Loucy (cell line): Measurements from ENCODE around the gene MLYCD.

Experiments
- H2AFZ ChIP-seq: fragments of 200-600 bp; sonication (generic); 2 replicates; pipeline ENCODE4 v1.6.0; 2016; ENCODE audit warnings: antibody characterized with exemption, mild to moderate bottlenecking, low read length, moderate library complexity
- H3F3A ChIP-seq: fragments of 200-600 bp; 2 replicates; pipeline ENCODE4 v1.6.0; 2016; ENCODE audit warnings: antibody characterized with exemption, low read depth, mild to moderate bottlenecking
- H3K27me3 ChIP-seq: fragments of 200-600 bp; sonication (generic); 2 replicates; pipeline ENCODE4 v1.6.1; 2014; ENCODE audit warnings: low read length, mild to moderate bottlenecking; ENCODE audit not compliant: insufficient read depth, poor library complexity, severe bottlenecking
- H3K36me3 ChIP-seq: fragments of 200-600 bp; sonication (generic); 2 replicates; pipeline ENCODE4 v1.6.1; 2016; ENCODE audit warnings: low read length; ENCODE audit not compliant: insufficient read depth
- H3K4me1 ChIP-seq: fragments of 200-600 bp; sonication (generic); 2 replicates; pipeline ENCODE4 v1.5.1; 2014; ENCODE audit warnings: low read length, mild to moderate bottlenecking; ENCODE audit not compliant: insufficient read depth, poor library complexity, severe bottlenecking
- H3K4me2 ChIP-seq: fragments of 200-600 bp; sonication (generic); 2 replicates; pipeline ENCODE4 v1.6.0; 2014; ENCODE audit warnings: antibody characterized with exemption, low read length, low read depth, mild to moderate bottlenecking; ENCODE audit not compliant: poor library complexity, severe bottlenecking
- H3K4me3 ChIP-seq: fragments of 200-600 bp; sonication (generic); 2 replicates; pipeline ENCODE4 v1.5.1; 2014; ENCODE audit warnings: low read length, mild to moderate bottlenecking, mixed read lengths; ENCODE audit not compliant: poor library complexity, severe bottlenecking
- H3K79me2 ChIP-seq: fragments of 200-600 bp; sonication (generic); 2 replicates; pipeline ENCODE4 v1.6.1; 2014; ENCODE audit warnings: low read length; ENCODE audit not compliant: insufficient read depth
- H3K9ac ChIP-seq: fragments of 200-600 bp; sonication (generic); 2 replicates; pipeline ENCODE4 v1.6.0; 2014; ENCODE audit warnings: mild to moderate bottlenecking, low read depth, low read length, moderate library complexity; ENCODE audit not compliant: poor library complexity, severe bottlenecking
- H3K9me2 ChIP-seq: fragments of 200-600 bp; sonication (generic); replicated peaks from 2 replicates; pipeline ENCODE4 v1.6.1; 2016; ENCODE audit warnings: low read depth, low read length, mixed read lengths
- H3K9me3 ChIP-seq: fragments of 200-600 bp; sonication (generic); 2 replicates; pipeline ENCODE4 v1.6.1; 2014; ENCODE audit warnings: mild to moderate bottlenecking, antibody characterized with exemption, low read length, low read depth; ENCODE audit not compliant: insufficient read depth
- H4K20me1 ChIP-seq: fragments of 200-600 bp; sonication (generic); 2 replicates; pipeline ENCODE4 v1.6.0; 2014; ENCODE audit warnings: antibody characterized with exemption, low read length, mild to moderate bottlenecking; ENCODE audit not compliant: insufficient read depth, poor library complexity, severe bottlenecking
- CTCF ChIP-seq: fragments of 200-600 bp; sonication (generic); conservative IDR thresholded peaks from 2 replicates; pipeline ENCODE4 v1.5.1; 2014; ENCODE audit warnings: mild to moderate bottlenecking, antibody characterized with exemption, low read length
- EZH2phosphoT487 ChIP-seq: fragments of 200-600 bp; IDR thresholded peaks from 2 replicates; pipeline ENCODE4 v1.6.1; 2018; ENCODE audit warnings: antibody characterized with exemption, mild to moderate bottlenecking, moderate library complexity, borderline replicate concordance

Gene MLYCD

GRCh38 chr16:83854420-83854819, 44.5 kb upstream of the MLYCD start:
- Histone ChIP-seq H3K27me3 (no peaks in the 10 kb centered on the region), H3K4me1 (no peaks in the 10 kb centered on the region), H4K20me1 (no peaks in the 10 kb centered on the region), H3K9me3 (no peaks in the 10 kb centered on the region), H3K4me3 (no peak overlapping the region), H3K9me2 (no peaks in the 10 kb centered on the region), H3F3A (no peaks in the 10 kb centered on the region), H2AFZ (no peak overlapping the region), H3K36me3 (no peaks in the 10 kb centered on the region), H3K79me2 (no peaks in the 10 kb centered on the region), H3K4me2 (no peak overlapping the region), H3K9ac (no peak overlapping the region)
- TF ChIP-seq EZH2phosphoT487 (no peak), CTCF (no peak)

- Histone ChIP-seq H3K79me2 (no peaks in the 10 kb centered on the region), H3K27me3 (no peaks in the 10 kb centered on the region), H3K4me1 (no peaks in the 10 kb centered on the region)
Measured at GRCh38 chr16:83856792-83857191, 42.1 kb upstream of the MLYCD start.

GRCh38 chr16:83859265-83859664, 39.6 kb upstream of the MLYCD start:
- Histone ChIP-seq H3K9me3 (no peaks in the 10 kb centered on the region), H3F3A (no peaks in the 10 kb centered on the region), H3K4me1 (no peaks in the 10 kb centered on the region), H3K9ac (no peak overlapping the region), H3K4me3 (no peak overlapping the region), H4K20me1 (no peaks in the 10 kb centered on the region), H2AFZ (no peak overlapping the region), H3K27me3 (no peaks in the 10 kb centered on the region), H3K36me3 (no peaks in the 10 kb centered on the region), H3K79me2 (no peaks in the 10 kb centered on the region), H3K4me2 (no peak overlapping the region), H3K9me2 (no peaks in the 10 kb centered on the region)
- TF ChIP-seq EZH2phosphoT487 (no peak), CTCF (no peak)

More at GRCh38 chr16:83856792-83857191, 42.1 kb upstream of the MLYCD start:
- H2AFZ ChIP-seq, result no peak overlapping the region
- H3F3A ChIP-seq, result no peaks in the 10 kb centered on the region
- H3K9me3 ChIP-seq, result no peaks in the 10 kb centered on the region
- no peaks in the 10 kb centered on the region for H3K36me3 ChIP-seq
- no peaks in the 10 kb centered on the region for H3K9me2 ChIP-seq
- no peak overlapping the region for H3K4me3 ChIP-seq
- TF ChIP-seq EZH2phosphoT487, result no peak
- TF ChIP-seq CTCF, result no peak
- no peak overlapping the region for H3K9ac ChIP-seq
- H4K20me1 ChIP-seq, result no peaks in the 10 kb centered on the region
- H3K4me2 ChIP-seq, result no peak overlapping the region
